Measurements from ENCODE around the gene TSPO.

Gene TSPO

GRCh38 chr22:43203471-43203981 is 52.2 kb downstream of the TSPO start:
- DNase-seq, result no peak

- DNase-seq, result peak in 1 of 2 experiments; percentile 5
These were observed 53.9 kb downstream of the TSPO start for GRCh38 chr22:43205261-43205691.

GRCh38 chr22:43205748-43206508 is 54.6 kb downstream of the TSPO start:
- no peak for DNase-seq

GRCh38 chr22:43206509-43207161 is 55.3 kb downstream of the TSPO start:
- DNase-seq, result no peak

- no peak for DNase-seq
These were observed 56.0 kb downstream of the TSPO start for GRCh38 chr22:43207386-43207785.

- no peak for DNase-seq
These were observed 56.7 kb downstream of the TSPO start for GRCh38 chr22:43207849-43208702.

- DNase-seq, result no peak
These were observed 57.6 kb downstream of the TSPO start for GRCh38 chr22:43208703-43209522.

GRCh38 chr22:43209523-43209890 is 58.1 kb downstream of the TSPO start:
- no peak for DNase-seq

- DNase-seq, result no peak
These were observed 58.6 kb downstream of the TSPO start for GRCh38 chr22:43209971-43210370.

- no peak for DNase-seq
These were observed 59.5 kb downstream of the TSPO start for GRCh38 chr22:43210631-43211515.

GRCh38 chr22:43211941-43212433 is 60.6 kb downstream of the TSPO start:
- DNase-seq, result no peak

- DNase-seq, result no peak
These were observed 61.1 kb downstream of the TSPO start for GRCh38 chr22:43212434-43212952.
